H7 (cell line): ENCODE results near the gene ATP13A4. TPM values are rescaled to one million over a fixed set of nuclear protein-coding genes. Genes with fewer than 3 reads are reported as not detected.
"Not testable (repeated sequence)": the region's sequence is repeated elsewhere in the genome, so short reads cannot be mapped to it uniquely, and the experiment has no call there.

Source experiments
- DNase-seq: peaks from one replicate; pipeline ENCODE4 v3.0.0; 2012
- H3K27me3 ChIP-seq: 2 replicates; pipeline ENCODE4 v1.6.0; 2011; ENCODE audit warnings: mild to moderate bottlenecking, low read length; ENCODE audit not compliant: control insufficient read depth, insufficient read depth
- H3K36me3 ChIP-seq: replicated peaks from 2 replicates; pipeline ENCODE4 v1.5.1; 2011; ENCODE audit warnings: low read length; ENCODE audit not compliant: control insufficient read depth, insufficient read depth
- H3K4me3 ChIP-seq: 2 replicates; pipeline ENCODE4 v1.5.1; 2011; ENCODE audit warnings: low read depth, mild to moderate bottlenecking, control low read depth, low read length, moderate library complexity; ENCODE audit not compliant: insufficient read depth
- total RNA-seq: library from RNA; depleted of rRNA; stranded (reverse); fragments of >200 nt; shearing (Covaris generic); gene quantifications from 2 replicates; pipeline ENCODE4 v1.2.3, GENCODE V29; 2014

The ATP13A4 gene
- total RNA-seq, 1 experiment from 2014 or later: 0.14 TPM

DNA sequence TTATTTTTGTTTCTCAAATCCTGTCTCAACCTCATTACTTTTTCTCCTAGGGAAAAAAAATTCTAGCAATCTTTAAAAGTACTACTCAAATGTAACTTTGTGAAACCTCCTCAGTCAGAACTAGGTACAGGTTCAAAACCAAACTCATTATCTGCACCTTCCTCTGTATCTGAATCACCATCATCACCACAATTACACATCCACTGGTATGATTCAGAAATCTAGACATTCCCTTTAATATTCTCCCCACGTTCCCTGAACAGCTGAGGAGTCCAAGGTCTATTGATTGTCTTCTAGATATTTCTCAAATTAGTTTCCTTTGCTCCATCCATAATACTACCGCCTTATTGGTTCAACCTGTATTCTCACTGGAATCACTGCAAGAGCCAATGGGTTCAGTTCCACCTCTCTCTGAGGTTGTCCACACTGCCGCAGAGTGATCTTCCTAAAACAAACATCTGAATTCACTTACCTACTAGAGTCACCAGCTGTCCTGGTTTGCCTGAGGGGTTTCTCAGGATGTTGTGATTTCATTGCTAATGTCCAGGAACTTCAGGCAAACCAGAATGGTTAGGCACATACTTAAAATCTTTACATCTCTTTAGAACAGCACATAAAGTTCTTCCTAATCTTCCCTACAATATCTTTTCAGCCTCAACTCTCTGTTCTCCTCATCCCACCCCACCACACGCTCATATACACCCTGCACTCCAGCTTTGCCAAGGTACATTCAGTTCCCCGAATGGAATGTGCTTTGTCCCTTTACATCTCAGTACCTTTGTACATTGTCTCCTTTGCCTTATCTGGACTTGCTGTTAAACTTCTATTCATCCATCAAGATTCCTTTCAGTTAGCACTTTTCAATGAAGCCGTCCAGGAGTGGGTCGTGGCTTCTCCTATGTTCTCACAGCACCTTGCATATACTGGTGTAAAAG, 24.2 kb downstream of the ATP13A4 start:
- H3K27me3 ChIP-seq: no peaks in the 10 kb centered on the region; the same call in 1 of the 2 replicates
- DNase-seq: no peak

DNA sequence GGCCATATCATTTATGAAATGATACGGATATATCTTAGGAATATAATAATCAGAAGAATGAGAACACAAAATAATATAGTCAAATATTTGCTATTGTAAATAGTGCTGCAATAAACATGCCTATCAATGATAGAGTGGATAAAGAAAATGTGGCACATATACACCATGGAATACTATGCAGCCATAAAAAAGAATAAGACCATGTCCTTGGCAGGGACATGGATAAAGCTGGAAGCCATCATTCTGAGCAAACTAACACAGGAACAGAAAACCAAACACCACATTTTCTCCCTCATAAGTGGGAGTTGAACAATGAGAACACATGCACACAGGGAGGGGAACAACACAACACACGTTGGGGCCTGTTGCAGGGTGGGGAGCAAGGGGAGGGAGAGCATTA, 28.6 kb downstream of the ATP13A4 start:
- H3K27me3 ChIP-seq, DNase-seq, H3K4me3 ChIP-seq, H3K36me3 ChIP-seq: not testable (repeated sequence)

More for the DNA sequence above, 24.2 kb downstream of the ATP13A4 start:
- Histone ChIP-seq H3K4me3 (no peak overlapping the region), H3K36me3 (no peaks in the 10 kb centered on the region)

- no peak for DNase-seq
- Histone ChIP-seq H3K4me3 (no peak overlapping the region), H3K27me3 (no peaks in the 10 kb centered on the region), H3K36me3 (no peaks in the 10 kb centered on the region)
These were observed 32.2 kb downstream of the ATP13A4 start for GRCh38 chr3:193522473-193522872.

- no peak for DNase-seq
- Histone ChIP-seq H3K36me3 (no peaks in the 10 kb centered on the region), H3K4me3 (no peak overlapping the region)
These were observed 34.0 kb downstream of the ATP13A4 start for GRCh38 chr3:193520738-193521137.

GRCh38 chr3:193515966-193516365, 38.7 kb downstream of the ATP13A4 start:
- no peaks in the 10 kb centered on the region for H3K27me3 ChIP-seq
- H3K36me3 ChIP-seq: no peaks in the 10 kb centered on the region
- no peak overlapping the region for H3K4me3 ChIP-seq
- no peak for DNase-seq

More at GRCh38 chr3:193520738-193521137, 34.0 kb downstream of the ATP13A4 start:
- H3K27me3 ChIP-seq: no peaks in the 10 kb centered on the region

DNA sequence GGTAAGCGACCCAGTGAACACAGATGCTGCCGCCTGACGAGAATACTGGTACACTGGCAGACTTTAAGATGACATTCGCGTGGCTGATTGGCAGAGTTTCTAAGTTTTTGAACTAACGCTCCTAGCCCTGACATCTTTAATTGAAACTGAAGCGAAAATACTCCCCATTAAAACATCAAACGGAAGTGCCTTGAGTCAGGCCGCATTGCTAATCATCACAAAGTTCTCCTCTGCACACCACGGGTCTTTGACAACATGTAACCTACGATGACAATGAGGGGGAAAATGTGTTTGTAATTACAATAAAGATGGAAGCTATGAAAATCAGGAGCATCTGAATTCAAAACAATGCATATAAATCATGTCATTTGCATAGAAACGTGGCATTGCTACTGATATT, 44.5 kb downstream of the ATP13A4 start:
- no peak overlapping the region for H3K4me3 ChIP-seq
- no peak for DNase-seq

DNA sequence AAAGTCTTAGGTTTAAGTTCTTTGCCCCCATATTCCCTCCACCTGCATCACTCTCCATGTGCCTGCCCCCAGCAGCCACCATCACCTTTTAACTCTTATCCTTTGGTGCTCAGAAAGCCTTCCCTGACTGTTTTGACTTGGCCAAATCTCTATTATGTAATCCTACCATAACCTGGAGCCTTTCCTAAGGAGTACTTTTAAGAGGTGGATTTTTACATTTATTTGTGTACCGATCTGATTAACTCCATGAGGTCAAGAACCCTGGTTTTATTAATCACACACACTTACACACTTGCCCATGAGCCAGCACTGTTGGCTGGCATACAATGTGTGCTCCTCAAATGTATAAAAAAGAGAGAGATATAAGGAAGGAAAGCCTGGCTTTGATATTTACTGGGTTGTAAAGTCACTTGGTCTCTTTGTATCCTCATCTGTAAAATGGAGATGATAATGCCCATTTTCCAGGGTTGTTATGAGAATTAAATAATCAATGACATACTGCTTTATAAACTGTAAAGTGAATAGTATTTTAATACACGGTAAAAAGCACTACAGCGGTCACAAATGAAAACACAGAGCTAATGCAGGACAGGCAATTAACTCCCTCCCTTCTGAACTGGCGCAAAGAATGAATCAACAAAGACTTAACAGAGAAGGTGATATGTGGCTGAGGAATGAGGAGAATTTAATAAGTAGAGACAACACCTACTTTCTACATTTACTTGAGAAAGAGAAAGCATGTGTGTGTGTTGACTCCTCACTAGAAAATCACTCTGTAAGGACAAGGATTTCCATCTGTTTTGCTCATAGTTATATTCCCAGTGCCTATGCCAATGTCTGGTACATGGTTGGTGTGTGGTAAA, 45.4 kb downstream of the ATP13A4 start:
- no peaks in the 10 kb centered on the region for H3K27me3 ChIP-seq
- DNase-seq: no peak

More for the DNA sequence above, 44.5 kb downstream of the ATP13A4 start:
- H3K36me3 ChIP-seq: no peaks in the 10 kb centered on the region
- no peaks in the 10 kb centered on the region for H3K27me3 ChIP-seq

GRCh38 chr3:193508108-193508507, 46.6 kb downstream of the ATP13A4 start:
- H3K4me3 ChIP-seq: no peak overlapping the region
- DNase-seq: no peak
- no peaks in the 10 kb centered on the region for H3K27me3 ChIP-seq
- no peaks in the 10 kb centered on the region for H3K36me3 ChIP-seq

More for the DNA sequence above, 45.4 kb downstream of the ATP13A4 start:
- no peaks in the 10 kb centered on the region for H3K36me3 ChIP-seq
- H3K4me3 ChIP-seq: no peak overlapping the region

DNA sequence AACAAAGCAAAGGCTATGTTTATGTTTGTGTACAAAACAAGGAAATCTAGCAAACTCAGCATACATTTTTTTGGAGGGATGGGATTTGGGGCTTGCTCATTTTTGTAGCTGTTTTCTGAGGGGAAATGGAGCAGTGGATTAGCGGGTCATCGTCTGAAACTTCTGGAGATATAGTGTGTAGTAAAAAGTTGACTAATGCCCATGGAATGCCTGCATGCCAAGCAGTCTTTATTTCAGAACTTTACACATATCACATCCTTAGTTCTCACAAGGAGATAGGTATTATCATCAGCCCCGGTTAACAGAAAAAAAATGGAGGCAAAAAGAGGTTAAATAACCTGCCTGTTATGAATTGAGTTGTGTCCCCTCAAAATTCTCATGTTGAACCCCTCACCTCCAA, 47.1 kb downstream of the ATP13A4 start:
- no peaks in the 10 kb centered on the region for H3K36me3 ChIP-seq
- H3K27me3 ChIP-seq: no peaks in the 10 kb centered on the region
- DNase-seq: no peak
- H3K4me3 ChIP-seq: no peak overlapping the region

- Histone ChIP-seq H3K36me3 (no peaks in the 10 kb centered on the region), H3K27me3 (no peaks in the 10 kb centered on the region), H3K4me3 (no peak overlapping the region)
- DNase-seq: no peak
These were observed 47.8 kb downstream of the ATP13A4 start for GRCh38 chr3:193506921-193507320.

- no peaks in the 10 kb centered on the region for H3K27me3 ChIP-seq
- no peak overlapping the region for H3K4me3 ChIP-seq
- H3K36me3 ChIP-seq: no peaks in the 10 kb centered on the region
- DNase-seq: no peak
These were observed 51.8 kb downstream of the ATP13A4 start for GRCh38 chr3:193502871-193503270.

DNA sequence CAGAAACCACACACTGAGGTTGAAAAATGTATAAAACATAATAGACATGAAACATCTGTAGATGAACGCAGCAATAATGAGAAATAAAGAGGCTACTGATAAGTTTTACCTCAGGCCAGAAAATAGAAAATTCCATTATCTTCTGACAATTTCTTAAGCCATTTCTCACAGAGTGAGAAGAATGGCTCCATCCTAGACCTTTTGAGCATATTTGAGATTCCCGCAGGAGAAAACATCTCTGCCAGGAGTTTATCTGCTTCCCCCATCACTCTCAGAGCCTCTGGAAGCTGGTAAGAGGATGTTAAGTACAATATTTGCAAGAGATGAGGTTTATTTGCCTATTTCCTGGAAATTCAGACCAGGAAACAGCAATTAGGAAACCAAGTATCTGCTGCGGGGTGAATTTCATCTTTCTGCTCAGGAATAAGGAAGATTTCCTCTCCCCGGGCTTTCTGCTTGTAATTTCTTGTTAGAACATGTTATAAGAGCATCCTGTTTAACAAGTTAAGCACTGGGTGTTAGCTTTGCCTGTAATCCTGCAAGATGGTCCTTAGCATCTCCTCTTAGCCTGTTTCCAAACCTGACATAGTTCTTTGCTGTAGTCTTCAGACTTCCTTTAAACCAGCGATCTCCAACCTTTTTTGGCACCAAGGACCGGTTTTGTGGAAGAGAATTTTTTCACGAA, 54.8 kb downstream of the ATP13A4 start:
- DNase-seq: no peak
- no peaks in the 10 kb centered on the region for H3K27me3 ChIP-seq
- H3K36me3 ChIP-seq: no peaks in the 10 kb centered on the region
- no peak overlapping the region for H3K4me3 ChIP-seq

- Histone ChIP-seq H3K36me3 (no peaks in the 10 kb centered on the region), H3K4me3 (no peak overlapping the region), H3K27me3 (no peaks in the 10 kb centered on the region)
- no peak for DNase-seq
These were observed 55.4 kb downstream of the ATP13A4 start for GRCh38 chr3:193499136-193499770.

DNA sequence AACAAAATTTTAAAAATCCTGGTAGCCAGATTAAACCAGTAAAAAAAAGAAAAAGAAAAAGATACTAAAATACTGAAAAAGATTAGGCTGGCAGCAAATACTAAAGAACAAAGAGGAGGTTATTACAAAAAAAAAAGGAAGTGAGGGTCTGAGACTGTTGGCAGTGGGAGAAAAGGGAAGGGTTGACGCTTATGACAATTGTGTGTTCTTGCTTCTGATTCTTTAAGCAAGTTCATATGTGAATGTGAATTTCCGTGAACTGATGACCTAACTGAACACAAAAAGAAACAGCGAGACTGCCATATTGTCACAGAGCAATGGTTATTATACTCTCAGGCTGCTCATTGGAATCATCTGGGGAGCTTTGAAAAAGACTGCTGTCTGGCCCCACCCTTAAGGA, 56.5 kb downstream of the ATP13A4 start:
- no peak overlapping the region for H3K4me3 ChIP-seq
- no peaks in the 10 kb centered on the region for H3K27me3 ChIP-seq
- H3K36me3 ChIP-seq: no peaks in the 10 kb centered on the region
- no peak for DNase-seq
